ENCODE measurements around the gene CDK14.

The CDK14 gene

DNA sequence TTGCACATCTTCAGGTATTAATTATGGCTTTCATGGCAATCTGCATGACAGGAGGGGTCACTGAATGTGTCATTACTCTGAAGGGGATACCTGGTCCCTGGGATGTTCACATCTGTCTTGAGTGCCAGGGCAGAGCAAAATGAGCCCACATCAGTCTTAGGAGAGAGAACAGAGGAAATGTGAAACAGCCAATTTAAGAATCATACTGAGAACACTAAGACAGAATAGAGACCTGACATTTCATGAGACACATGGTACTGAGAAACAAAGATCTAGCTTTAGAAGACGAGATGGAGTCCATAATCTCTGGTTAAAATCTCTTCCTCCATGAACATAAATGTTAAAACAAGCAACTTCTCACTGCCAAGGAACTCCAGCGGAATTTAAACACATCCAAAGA lies 634.0 kb downstream of the CDK14 start:
- TF ChIP-seq POLR2AphosphoS5 (IDR thresholded peaks at IDR 0.05; ENCODE audit: low read depth, low read length): no peak
- no peak for TF ChIP-seq FOXP2 (optimal IDR thresholded peaks at IDR 0.05; ENCODE audit: borderline replicate concordance, extremely low read depth, extremely low read length, insufficient read depth)
- no peak for TF ChIP-seq SIN3A (IDR thresholded peaks at IDR 0.05; ENCODE audit: borderline replicate concordance, insufficient read depth, low read length)
- TF ChIP-seq TAF1 (IDR thresholded peaks at IDR 0.05; ENCODE audit: borderline replicate concordance, insufficient read depth, low read length): no peak
- TF ChIP-seq, protein P1, sequence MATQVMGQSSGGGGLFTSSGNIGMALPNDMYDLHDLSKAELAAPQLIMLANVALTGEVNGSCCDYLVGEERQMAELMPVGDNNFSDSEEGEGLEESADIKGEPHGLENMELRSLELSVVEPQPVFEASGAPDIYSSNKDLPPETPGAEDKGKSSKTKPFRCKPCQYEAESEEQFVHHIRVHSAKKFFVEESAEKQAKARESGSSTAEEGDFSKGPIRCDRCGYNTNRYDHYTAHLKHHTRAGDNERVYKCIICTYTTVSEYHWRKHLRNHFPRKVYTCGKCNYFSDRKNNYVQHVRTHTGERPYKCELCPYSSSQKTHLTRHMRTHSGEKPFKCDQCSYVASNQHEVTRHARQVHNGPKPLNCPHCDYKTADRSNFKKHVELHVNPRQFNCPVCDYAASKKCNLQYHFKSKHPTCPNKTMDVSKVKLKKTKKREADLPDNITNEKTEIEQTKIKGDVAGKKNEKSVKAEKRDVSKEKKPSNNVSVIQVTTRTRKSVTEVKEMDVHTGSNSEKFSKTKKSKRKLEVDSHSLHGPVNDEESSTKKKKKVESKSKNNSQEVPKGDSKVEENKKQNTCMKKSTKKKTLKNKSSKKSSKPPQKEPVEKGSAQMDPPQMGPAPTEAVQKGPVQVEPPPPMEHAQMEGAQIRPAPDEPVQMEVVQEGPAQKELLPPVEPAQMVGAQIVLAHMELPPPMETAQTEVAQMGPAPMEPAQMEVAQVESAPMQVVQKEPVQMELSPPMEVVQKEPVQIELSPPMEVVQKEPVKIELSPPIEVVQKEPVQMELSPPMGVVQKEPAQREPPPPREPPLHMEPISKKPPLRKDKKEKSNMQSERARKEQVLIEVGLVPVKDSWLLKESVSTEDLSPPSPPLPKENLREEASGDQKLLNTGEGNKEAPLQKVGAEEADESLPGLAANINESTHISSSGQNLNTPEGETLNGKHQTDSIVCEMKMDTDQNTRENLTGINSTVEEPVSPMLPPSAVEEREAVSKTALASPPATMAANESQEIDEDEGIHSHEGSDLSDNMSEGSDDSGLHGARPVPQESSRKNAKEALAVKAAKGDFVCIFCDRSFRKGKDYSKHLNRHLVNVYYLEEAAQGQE (IDR thresholded peaks at IDR 0.05; ENCODE audit: insufficient read depth in 1 of 2, low read depth in 2 of 2, low read length in 2 of 2): no peak

DNA sequence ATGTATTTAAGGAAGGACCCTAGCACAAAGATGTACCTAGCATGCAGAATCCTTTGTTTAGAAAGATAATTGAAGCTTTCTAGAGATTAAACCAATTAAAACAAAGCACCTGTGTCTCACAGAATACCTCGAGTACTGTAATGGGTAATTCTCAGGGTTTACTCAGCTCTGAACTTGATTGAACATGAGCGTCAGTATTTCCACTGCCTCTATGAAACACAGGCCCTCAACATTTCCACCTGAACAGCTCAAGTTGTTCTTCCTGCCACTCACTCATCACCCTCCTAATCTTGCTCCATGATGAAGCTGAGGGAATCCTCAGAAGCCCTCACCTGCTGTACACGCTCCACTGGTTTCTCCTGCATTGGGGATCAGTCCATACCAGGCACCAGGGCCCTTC lies 634.4 kb downstream of the CDK14 start:
- TF ChIP-seq TAF1 (IDR thresholded peaks at IDR 0.05; ENCODE audit: borderline replicate concordance, insufficient read depth, low read length) (no peak), SIN3A (IDR thresholded peaks at IDR 0.05; ENCODE audit: borderline replicate concordance, insufficient read depth, low read length) (no peak), POLR2AphosphoS5 (IDR thresholded peaks at IDR 0.05; ENCODE audit: low read depth, low read length) (no peak), FOXP2 (optimal IDR thresholded peaks at IDR 0.05; ENCODE audit: borderline replicate concordance, extremely low read depth, extremely low read length, insufficient read depth) (no peak)
- TF ChIP-seq, protein P1 (IDR thresholded peaks at IDR 0.05; ENCODE audit: insufficient read depth in 1 of 2, low read depth in 2 of 2, low read length in 2 of 2): no peak

DNA sequence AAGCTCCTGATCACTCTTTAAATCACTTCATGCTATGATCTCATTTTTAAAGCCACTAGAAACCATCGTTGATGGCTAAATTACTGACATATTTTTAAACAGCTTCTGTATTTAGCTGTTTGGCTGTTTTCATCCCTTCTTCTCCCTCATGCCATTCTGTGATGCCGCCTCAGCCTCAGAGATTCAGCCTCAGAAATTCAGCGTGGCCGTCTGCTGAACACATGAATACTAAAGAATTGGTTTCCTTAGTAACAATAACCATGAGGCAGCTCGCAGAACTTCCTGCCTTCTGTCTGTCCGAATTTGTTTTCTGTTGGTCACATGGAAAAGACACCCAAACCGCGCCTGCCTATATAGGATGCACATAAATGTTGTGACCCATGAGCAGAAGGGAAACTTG lies 637.1 kb downstream of the CDK14 start:
- TF ChIP-seq POLR2AphosphoS5 (IDR thresholded peaks at IDR 0.05; ENCODE audit: low read depth, low read length) (no peak), SIN3A (IDR thresholded peaks at IDR 0.05; ENCODE audit: borderline replicate concordance, insufficient read depth, low read length) (no peak), FOXP2 (optimal IDR thresholded peaks at IDR 0.05; ENCODE audit: borderline replicate concordance, extremely low read depth, extremely low read length, insufficient read depth) (no peak)

DNA sequence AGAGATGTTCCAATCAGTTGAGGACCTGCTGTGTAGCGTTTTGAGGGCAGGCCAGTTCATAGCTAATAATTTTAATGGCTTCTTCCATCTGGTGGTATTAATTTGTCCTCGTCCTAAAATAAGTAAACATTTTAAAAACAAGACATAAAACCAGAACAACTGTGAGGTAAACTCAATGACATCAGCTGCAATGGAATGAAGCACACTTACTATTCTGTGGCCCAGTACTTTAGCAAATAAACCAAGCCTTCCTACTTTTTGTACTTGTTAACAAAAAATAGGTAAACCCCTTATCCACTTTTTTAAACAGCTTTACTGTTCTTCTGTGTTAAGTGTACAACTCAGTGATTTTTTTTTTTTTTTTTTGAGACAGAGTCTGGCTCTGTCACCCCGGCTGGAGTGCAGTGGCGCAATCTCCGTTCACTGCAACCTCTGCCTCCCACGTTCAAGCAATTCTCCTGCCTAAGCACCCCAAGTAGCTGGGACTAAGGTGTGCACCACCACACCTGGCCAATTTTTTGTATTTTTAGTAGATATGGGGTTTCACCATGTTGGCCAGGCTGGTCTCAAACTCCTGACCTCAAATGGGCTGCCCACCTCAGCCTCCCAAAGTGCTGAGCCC lies 639.2 kb downstream of the CDK14 start:
- TF ChIP-seq, protein P1 (IDR thresholded peaks at IDR 0.05; ENCODE audit: insufficient read depth in 1 of 2, low read depth in 2 of 2, low read length in 2 of 2): no peak
- TF ChIP-seq FOXP2 (optimal IDR thresholded peaks at IDR 0.05; ENCODE audit: borderline replicate concordance, extremely low read depth, extremely low read length, insufficient read depth) (no peak), POLR2AphosphoS5 (IDR thresholded peaks at IDR 0.05; ENCODE audit: low read depth, low read length) (no peak), TAF1 (IDR thresholded peaks at IDR 0.05; ENCODE audit: borderline replicate concordance, insufficient read depth, low read length) (no peak)

DNA sequence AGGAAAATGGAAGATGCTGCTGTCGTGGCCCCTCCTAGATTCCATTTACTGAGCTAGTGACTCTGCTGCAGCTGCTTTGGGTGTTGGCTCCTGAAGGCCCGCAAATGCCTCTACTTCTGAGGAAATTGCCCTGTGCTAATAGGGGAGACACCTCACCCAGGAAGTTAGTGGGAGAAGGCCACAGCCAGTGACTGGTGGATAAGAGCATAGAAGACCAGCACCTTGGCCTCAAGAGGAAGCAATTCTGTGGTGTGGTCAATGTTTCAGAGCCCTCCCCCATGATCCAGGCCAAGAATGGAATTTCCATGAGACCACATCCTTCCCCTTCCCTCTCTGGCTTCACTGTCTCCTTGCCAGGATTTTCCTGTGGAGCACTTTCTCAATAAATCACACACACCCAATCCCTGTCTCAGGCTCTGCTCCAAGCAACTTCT lies 643.1 kb downstream of the CDK14 start:
- TF ChIP-seq POLR2AphosphoS5 (IDR thresholded peaks at IDR 0.05; ENCODE audit: low read depth, low read length): no peak
- TF ChIP-seq, protein P1 (IDR thresholded peaks at IDR 0.05; ENCODE audit: insufficient read depth in 1 of 2, low read depth in 2 of 2, low read length in 2 of 2): no peak
- no peak for TF ChIP-seq SIN3A (IDR thresholded peaks at IDR 0.05; ENCODE audit: borderline replicate concordance, insufficient read depth, low read length)
- TF ChIP-seq FOXP2 (optimal IDR thresholded peaks at IDR 0.05; ENCODE audit: borderline replicate concordance, extremely low read depth, extremely low read length, insufficient read depth): no peak
- TF ChIP-seq TAF1 (IDR thresholded peaks at IDR 0.05; ENCODE audit: borderline replicate concordance, insufficient read depth, low read length): no peak

All from PFSK-1 (cell line).